Measurements from ENCODE around the gene RPS6KA2.

RPS6KA2 gene

DNA sequence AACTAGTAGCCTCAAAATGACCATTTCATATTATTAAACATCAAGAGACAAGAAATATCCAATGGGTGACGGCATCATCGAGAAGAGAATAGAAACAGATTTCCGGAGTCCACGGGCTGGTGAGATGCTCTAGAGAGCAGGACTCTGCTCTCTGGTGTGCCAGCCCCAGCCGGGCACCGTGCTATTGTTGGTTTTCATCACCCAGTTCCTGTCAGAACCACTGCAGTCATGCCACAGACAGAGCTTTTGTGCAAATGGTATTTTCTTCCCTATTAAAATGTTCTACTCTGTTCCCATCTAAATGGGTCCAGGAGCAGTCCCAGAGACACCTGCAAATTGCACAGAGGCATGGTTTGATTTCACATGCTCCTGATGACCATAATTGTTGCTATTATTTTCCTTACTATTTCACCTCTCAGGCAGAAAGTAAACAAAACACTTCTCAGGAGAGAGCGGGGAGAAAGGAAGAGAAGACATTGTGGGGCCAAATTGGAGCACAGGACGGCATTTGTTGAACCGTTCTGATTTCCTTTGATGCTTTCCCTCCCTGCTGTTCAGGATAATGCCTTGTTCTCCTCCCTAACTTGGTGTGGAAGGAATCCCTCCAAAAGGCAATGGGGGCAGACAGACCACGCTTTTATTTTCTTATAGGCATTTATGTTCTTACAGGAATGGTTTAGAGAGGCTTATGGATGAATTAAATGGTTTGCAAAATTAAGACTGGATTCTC lies 29.2 kb downstream of the RPS6KA2 start:
- in situ Hi-C loops (cut with MboI; ENCODE audit: low pct_unique_long_range_greater_than_20kb, low sequenced_read_pairs, unreplicated experiment) = no loop called here
- no peak for DNase-seq (ENCODE audit: low spot score)
- TF ChIP-seq, protein P1, sequence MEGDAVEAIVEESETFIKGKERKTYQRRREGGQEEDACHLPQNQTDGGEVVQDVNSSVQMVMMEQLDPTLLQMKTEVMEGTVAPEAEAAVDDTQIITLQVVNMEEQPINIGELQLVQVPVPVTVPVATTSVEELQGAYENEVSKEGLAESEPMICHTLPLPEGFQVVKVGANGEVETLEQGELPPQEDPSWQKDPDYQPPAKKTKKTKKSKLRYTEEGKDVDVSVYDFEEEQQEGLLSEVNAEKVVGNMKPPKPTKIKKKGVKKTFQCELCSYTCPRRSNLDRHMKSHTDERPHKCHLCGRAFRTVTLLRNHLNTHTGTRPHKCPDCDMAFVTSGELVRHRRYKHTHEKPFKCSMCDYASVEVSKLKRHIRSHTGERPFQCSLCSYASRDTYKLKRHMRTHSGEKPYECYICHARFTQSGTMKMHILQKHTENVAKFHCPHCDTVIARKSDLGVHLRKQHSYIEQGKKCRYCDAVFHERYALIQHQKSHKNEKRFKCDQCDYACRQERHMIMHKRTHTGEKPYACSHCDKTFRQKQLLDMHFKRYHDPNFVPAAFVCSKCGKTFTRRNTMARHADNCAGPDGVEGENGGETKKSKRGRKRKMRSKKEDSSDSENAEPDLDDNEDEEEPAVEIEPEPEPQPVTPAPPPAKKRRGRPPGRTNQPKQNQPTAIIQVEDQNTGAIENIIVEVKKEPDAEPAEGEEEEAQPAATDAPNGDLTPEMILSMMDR (IDR thresholded peaks at IDR 0.05; ENCODE audit: extremely low read depth, insufficient read depth, missing control alignments) = no peak

DNA sequence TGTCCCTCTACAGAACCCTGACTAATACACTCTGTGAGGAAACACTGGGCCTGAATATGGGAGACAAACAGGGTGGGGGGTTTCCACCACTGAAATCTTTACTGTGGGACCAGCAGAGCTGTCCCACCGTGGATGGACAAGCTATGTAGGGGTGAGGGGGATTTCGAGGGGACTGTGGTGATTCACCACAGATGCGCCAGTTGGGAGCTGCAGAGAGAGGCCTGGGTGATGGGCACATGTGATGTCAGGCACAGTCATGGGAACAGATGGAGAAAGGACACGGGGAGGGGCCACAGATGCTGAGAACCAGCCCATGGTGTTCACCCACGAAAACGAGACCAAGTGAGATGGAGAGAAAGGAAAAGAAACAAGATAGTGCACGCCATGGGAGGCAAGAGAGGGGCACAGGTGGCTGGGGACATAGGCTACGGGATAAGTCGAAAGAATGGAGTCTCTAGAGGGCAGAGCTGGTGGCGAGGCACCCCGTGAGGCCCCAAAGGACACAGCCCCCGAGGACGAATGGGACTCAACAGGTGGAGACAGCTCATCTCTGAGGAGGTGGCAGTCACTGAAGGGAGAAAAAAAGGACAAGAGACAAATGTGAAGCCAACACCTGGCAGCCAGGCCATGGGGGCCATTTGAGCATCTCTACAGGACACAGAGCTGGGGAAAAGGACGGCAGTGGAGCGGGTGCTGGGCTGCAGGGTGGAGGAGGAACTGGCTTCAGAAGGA lies 30.1 kb downstream of the RPS6KA2 start:
- TF ChIP-seq, protein P1 (IDR thresholded peaks at IDR 0.05; ENCODE audit: extremely low read depth, insufficient read depth, missing control alignments) = no peak
- DNase-seq (ENCODE audit: low spot score) = no peak
- in situ Hi-C loops (cut with MboI; ENCODE audit: low pct_unique_long_range_greater_than_20kb, low sequenced_read_pairs, unreplicated experiment) = no loop called here

DNA sequence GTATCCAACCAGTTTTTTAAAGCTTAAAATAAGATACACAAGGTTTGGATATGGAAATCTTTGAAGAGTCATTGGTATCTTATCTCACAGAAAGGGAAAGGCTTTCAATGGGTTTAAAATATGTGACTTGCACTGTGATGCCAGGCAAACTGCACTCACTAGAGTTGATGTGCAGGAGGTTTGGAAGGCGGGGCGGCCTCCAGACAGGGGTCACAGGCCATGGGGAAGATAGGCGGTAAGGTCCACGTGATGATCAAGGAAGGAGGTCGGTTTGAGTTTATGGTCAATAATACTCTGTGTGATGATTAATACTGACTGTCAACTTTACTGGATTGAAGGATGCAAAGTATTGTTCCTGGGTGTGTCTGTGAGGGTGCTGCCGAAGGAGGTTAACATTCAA lies 31.1 kb downstream of the RPS6KA2 start:
- in situ Hi-C loops (cut with MboI; ENCODE audit: low pct_unique_long_range_greater_than_20kb, low sequenced_read_pairs, unreplicated experiment) = no loop called here
- DNase-seq (ENCODE audit: low spot score) = no peak

DNA sequence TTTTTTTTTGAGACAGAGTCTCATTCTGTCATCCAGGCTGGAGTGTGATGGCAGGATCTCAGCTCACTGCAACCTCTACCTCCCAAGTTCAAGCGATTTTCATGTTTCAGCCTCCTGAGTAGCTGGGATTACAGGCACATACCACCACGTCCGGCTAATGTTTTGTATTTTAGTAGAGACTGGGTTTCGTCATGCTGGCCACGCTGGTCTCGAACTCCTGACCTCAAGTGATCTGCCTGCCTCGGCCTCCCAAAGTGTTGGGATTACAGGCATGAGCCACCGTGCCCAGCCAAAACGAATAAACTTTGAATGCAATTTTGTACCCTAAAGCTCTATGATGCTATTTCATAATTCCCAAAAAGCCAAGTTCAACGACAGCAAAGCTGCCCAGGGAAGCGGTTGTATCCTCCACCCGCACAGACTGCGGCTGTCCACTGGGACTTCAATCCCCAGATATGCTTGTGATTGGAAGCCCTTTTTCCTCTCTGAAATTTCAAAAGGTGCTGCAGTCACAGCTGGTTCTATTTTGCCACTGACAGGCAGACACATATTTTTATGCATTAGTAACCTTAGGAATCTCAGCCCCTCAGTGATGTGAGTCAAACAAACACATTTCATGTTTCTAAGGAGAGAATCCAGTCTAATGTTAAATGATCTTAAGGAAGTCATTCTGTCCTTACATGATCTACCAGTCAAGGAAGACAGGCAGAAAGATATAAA lies 31.8 kb downstream of the RPS6KA2 start:
- TF ChIP-seq, protein P1 (IDR thresholded peaks at IDR 0.05; ENCODE audit: extremely low read depth, insufficient read depth, missing control alignments) = no peak
- no peak for DNase-seq (ENCODE audit: low spot score)
- in situ Hi-C loops (cut with MboI; ENCODE audit: low pct_unique_long_range_greater_than_20kb, low sequenced_read_pairs, unreplicated experiment) = no loop called here

More for the DNA sequence above, 31.1 kb downstream of the RPS6KA2 start:
- TF ChIP-seq, protein P1 (IDR thresholded peaks at IDR 0.05; ENCODE audit: extremely low read depth, insufficient read depth, missing control alignments) = no peak

DNA sequence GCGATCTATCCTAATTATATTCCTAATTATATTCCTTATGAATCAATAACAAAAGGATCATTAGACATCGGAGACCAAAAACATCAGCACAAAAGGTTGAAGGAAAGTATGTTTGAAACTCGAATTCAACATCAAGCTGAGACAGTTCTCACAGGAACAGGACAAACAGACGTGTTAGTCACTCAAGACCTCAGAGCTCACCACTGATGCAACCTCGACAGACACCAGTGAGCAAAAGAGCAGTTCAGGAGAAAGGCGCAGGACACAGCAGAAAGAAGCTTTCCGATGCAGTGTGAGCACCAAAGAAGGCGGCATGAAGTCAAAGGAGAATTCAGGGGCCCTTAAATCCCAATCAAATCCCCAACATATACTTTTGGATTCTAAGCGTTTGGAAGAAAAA lies 34.2 kb downstream of the RPS6KA2 start:
- in situ Hi-C loops (cut with MboI; ENCODE audit: low pct_unique_long_range_greater_than_20kb, low sequenced_read_pairs, unreplicated experiment) = no loop called here
- TF ChIP-seq, protein P1 (IDR thresholded peaks at IDR 0.05; ENCODE audit: extremely low read depth, insufficient read depth, missing control alignments) = no peak
- no peak for DNase-seq (ENCODE audit: low spot score)

DNA sequence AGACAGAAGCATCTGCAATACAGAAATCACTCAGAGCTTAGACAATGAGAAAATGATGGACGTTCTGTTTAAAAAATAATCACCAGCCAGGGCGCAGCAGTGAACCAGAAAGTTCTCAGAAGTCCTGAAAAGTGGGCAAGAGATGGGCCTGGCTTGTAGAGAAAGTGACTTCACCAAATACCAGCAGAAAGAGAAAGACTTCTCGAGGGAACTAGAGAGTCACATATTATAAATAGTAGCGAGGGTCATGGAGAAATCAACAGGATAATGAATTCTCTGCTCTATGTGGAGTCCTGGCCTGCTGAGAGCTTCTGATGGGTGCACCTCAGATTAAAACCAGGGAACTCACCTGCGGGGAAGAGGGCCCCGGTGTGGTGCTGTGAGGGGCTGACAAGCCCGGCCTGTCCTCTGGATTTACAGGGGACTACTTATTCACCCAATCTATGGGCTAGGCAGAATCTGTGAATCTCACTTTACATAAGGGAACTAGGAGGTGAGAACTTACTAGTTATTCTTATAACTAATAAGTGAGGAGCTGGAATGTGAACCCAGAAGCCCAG lies 35.0 kb downstream of the RPS6KA2 start:
- in situ Hi-C loops (cut with MboI; ENCODE audit: low pct_unique_long_range_greater_than_20kb, low sequenced_read_pairs, unreplicated experiment) = no loop called here
- DNase-seq (ENCODE audit: low spot score) = no peak
- TF ChIP-seq, protein P1 (IDR thresholded peaks at IDR 0.05; ENCODE audit: extremely low read depth, insufficient read depth, missing control alignments) = no peak

Measured in GM13977 (cell line).